Activated naive CD4-positive, alpha-beta T cell treated with Interleukin-2 at 50 U/mL for 16 hours (primary cell): ENCODE results near the gene ARMC3.
A peak's percentile ranks its signal among the peaks of the same experiment; 100 is the strongest.
"Not testable (repeated sequence)": the region's sequence is repeated elsewhere in the genome, so short reads cannot be mapped to it uniquely, and the experiment has no call there.

Experiments
- DNase-seq: peaks from one replicate; pipeline ENCODE4 v3.0.0-alpha.2; 2020

ARMC3 gene, protein sequence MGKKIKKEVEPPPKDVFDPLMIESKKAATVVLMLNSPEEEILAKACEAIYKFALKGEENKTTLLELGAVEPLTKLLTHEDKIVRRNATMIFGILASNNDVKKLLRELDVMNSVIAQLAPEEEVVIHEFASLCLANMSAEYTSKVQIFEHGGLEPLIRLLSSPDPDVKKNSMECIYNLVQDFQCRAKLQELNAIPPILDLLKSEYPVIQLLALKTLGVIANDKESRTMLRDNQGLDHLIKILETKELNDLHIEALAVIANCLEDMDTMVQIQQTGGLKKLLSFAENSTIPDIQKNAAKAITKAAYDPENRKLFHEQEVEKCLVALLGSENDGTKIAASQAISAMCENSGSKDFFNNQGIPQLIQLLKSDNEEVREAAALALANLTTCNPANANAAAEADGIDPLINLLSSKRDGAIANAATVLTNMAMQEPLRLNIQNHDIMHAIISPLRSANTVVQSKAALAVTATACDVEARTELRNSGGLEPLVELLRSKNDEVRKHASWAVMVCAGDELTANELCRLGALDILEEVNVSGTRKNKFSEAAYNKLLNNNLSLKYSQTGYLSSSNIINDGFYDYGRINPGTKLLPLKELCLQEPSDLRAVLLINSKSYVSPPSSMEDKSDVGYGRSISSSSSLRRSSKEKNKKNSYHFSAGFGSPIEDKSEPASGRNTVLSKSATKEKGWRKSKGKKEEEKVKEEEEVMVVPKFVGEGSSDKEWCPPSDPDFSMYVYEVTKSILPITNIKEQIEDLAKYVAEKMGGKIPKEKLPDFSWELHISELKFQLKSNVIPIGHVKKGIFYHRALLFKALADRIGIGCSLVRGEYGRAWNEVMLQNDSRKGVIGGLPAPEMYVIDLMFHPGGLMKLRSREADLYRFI

DNA sequence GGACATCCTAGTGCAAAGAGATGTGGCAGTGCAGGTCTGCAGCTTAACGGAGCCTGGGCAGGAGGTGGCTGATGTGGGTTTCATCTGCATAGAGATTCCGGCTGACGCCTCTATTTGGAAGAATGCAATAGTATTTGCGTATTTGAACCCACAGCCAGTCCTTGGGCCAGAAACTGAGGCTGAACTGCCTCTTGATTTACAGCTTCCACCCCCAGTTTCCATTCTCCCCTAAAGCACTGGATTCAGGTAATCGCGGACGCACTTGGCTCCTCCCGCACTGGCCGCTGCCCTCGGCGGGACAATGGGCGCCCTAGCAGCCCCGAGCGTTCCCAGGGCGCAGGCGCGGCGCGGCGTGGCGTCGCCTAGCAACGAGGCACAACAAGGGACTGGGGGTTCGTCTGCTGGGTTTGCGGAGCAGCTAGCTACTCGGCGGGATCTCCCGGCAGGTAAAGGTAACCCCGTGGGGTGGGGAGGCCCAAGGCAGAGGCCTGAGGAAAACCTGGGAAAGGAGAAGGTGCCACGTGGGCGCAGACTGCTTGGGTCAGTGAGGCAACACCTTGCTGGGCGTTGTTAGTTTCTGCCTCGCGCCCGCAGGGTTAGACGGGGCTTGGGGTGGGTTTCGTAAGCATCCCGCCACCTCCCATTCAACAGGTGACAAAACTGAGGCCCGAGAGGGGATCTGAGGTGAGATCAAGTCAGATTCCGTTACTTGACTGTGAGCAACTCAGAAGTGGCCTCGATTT is at the start of gene ARMC3:
TSS of gene ARMC3 (plus strand) at position 393 of the 743 bp plus-strand sequence. CDS start 3,944 bp downstream, outside the sequence.
- DNase-seq: peak; percentile 65

DNA sequence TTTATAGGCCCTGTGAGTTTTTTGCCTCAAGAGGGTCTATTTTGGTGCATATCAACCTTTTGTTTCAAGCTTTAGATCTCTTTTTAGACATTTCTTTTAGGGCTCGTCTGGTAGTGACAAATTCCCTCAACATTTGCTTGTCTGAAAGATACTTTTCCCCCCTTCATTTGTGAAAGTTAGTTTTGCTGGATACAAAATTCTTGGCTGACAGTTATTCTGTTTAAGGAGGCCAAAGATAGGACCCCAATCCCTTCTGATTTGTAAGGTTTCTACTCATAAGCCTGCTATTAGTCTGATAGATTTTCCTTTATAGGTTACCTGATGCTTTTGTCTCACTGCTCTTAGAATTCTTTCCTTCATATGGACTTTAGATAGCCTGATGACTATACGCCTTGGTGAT is 36.1 kb upstream of the ARMC3 start:
- no peak for DNase-seq

DNA sequence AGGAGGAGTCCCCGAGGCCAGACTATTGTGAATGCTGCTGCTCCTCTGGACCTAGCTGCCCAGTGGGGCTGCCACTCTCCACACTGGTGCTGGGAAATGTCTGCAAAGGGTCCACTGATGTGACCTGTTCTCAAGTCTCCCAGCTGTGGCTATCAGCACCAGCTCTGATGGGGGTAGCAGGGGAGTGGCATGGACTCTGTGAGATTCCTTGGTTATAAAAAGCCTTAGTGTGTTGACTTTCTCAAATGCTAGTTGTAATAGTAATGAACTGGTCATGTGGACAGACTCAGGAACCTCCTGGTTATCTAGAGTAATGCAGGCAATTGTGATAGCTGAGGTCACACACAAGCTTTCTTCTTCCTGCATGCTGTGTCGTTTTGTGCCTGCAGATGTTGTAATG is 34.1 kb upstream of the ARMC3 start:
- no peak for DNase-seq

DNA sequence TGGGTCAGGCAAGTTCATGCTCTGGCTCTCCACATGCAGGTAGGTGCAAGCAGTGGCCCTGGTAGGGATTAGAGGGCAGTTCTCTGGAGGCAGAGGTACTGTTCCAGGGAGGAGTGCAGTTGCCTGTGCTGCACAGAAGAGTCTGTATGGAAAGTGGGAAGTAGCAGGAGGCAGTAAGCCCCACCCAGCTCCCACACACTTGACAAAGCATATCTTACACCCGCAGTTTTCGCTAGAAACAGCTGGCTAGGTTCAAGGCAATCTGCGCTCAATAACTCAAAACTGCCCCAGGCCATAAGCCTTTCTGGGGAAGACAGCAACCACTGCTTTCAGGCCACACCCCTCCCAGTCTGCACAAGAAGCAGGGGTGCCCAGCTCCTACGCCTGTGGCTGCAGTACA is 33.1 kb upstream of the ARMC3 start:
- DNase-seq: no peak

DNA sequence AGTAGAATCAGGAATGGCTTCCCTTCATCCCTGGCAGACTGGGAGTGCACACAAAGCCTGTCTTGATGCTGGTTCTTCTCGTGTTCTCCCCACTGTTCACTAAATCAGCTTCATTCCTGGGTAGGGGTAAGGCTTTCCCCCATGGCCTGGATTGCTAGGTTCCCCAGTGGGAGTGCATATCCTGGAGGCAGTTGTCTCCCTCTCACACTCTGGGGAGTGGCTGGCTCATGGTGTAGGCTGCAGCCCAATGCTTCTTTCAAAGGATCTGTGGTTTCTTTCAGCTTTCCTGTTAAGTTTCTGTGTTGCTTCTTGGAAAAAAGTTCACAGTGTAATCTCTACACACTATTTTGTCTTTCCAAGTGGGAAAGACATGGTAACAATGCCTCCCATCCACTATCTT is 32.6 kb upstream of the ARMC3 start:
- DNase-seq: no peak

DNA sequence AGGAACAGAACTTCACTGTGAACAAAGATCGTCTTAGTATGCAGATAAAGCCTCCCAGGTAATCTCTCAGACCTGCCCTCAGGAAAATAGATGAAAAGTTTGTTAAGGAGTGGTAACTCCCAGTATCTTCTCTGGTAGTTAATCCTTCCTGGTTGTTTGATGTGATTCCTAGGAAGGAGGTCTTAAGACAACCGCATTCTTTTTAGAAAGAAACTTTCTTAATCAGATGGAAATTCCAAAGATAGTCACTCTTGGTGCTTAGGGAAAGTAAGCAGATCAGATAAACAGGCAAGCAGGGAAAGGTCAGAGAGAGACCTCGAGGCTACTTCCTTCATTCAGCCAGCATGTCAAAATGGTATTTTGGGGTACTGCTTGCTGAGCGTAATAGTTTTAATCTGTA is 30.5 kb upstream of the ARMC3 start:
- DNase-seq: no peak

DNA sequence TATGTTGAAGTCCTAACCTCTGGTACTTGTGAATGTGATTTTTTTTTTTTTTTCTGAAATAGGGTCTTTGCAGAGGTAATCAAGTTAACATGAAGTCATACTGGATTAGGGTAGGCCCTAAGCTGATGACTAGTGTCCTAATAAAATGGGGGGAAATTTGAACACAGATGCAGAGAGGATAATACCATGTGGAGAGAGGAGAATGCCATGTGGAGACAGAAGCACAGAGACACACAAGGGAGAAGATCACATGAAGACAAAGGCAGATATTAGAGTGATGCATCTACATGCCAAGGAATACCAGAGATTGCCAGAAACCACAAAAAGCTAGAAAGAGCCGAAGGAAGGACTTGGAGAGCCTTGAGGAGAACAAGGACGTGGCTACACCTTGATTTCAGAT is 28.5 kb upstream of the ARMC3 start:
- no peak for DNase-seq

DNA sequence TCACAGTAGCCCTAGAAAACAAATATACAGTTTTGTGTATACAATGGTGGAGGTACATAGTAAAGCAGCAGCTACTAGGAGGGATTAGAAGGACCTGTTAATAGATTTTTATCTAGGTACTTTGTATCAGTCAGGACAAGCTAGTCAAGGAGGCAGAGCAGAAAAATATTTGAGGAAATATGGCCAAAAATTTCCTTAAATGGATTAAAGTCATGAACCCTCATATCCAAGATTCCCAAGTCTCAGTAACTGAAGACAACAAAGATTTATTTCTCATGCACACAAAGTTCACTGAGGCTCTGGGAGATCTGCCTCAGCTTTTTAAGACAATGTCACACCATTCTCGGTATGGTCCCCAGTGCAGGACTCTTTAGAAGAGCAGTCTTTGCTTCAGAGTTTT is 28.1 kb upstream of the ARMC3 start:
- no peak for DNase-seq

DNA sequence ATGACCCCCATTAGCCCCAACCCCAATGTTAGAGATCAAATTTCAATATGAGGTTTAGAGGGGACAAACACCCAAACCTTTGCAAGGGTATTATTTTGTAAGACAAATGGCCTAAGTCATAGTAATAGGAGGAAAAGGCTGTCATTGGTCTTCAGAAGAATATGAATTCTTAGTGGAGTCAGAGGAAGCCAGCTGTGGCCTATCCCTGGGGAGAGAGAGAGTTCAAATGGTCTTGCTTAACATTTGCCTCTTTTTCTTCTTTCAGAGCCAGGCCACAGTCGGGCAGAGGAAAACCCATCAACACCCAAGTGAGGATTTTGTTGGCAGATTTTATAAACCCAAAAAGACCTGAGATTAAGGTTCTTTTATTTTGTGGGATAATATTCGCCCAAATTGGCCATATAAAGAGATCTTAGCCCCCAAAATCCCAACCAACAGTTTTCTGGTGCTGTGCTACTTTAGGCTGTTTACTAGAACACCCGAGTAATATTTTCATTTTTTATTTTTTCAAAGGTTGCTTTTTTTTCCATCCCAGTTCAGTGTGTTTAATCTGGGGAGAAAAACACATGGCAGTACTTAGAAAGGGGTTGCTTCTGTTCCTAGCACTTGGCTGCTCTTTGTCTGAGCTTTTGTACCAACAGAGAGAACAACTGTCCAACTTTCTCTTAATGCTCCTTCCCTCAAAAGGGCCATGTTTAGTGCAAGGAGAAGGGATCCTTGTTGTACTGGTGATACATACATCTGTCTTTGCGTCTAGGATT is 26.8 kb upstream of the ARMC3 start:
- no peak for DNase-seq

DNA sequence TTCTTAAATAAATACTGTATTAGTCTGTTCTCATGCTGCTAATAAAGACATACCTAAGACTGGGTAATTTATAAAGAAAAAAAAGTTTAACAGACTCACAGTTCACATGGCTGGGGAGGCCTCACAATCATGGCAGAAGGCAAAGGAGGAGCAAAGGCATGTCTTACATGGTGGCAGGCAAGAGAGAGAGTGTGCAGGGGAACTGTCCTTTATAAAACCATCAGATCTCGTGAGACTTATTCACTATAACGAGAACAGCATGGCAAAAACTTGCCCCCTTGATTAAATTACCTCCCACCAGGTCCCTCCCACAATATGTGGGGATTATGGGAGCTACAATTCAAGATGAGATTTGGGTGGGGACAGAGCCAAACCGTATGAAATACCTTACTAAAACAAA is 25.7 kb upstream of the ARMC3 start:
- not testable (repeated sequence) for DNase-seq

DNA sequence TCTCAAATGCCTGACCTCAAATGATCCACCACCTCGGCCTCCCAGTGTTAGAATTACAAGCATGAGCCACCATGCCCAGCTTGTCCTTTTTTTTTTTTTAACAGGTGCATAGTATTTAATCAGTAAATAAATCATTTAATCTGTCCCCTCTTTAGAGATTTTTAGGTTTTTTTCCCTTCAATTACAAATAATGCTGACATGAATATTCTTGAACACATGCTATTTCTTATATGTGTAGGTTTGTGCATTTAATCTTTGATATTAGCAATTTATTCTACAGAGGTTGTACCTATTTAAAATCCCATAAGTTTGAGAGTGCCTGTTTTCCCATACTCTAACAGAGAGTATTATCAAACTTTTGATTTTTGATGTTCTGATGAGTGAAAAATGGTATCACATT is 24.2 kb upstream of the ARMC3 start:
- no peak for DNase-seq

DNA sequence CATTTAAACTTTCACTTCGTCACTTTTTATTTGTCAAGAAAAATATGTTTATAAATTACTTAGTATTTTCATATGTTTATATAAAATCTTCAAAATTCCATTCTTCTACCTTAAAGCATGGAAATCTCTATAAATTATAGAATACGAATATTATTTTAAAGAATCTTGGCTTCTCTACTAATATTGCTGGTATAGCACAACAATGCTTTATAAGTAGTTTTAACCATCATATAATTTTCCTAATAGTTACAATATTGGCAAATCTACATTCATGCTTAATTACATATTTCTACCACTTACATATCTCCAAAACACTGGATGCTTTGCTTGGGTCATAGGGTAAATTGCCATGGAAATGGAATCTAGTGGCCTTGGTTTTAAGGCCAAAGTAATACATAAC is 21.1 kb upstream of the ARMC3 start:
- no peak for DNase-seq

DNA sequence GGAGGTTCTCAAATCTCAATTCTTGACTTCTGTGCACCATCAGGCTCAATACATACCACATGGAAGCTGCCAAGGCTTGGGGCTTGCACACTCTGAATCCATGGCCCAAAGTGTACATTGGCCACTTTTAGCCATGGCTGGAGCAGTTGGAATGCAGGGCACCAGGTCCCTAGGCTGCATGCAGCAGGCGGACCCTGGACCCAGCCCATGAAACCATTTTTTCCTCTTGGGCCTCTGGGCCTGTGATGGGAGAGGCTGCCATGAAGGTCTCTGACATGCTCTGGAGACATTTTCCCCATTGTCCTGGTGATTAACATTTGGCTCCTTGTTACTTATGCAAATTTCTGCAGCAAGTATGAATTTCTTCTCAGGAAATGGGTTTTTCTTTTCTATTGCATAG is 19.0 kb upstream of the ARMC3 start:
- DNase-seq: no peak

DNA sequence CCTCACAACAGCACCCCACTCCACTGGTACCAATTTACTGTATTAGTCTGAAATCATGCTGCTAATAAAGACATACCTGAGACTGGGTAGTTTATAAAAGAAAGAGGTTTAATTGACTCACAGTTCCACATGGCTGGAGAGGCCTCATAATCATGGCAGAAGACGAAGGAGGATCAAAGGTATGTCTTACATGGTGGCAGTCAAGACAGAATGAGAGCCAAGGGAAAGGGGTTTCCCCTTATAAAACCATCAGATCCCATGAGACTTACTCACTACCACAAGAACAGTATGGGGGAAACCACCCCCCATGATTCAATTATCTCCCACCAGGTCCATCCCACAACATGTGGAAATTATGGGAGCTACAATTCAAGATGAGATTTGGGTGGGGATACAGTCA is 18.2 kb upstream of the ARMC3 start:
- DNase-seq: not testable (repeated sequence)

DNA sequence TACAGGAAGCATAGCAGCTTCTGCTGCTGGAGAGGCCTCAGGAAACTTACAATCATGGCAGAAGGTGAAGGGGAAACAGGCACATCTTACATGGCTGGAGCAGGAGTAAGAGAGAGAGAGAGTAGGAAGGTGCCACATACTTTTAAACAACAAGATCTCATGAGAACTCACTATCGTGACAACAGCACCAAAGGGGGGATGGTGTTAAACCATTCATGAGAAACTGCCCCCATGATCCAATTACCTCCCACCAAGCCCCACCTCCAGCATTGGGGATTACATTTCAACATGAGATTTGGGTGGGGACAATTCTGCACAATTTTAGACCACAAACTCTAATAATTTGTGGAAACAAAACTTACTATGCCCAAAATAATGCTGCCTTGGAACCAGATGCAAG is 16.8 kb upstream of the ARMC3 start:
- no peak for DNase-seq

DNA sequence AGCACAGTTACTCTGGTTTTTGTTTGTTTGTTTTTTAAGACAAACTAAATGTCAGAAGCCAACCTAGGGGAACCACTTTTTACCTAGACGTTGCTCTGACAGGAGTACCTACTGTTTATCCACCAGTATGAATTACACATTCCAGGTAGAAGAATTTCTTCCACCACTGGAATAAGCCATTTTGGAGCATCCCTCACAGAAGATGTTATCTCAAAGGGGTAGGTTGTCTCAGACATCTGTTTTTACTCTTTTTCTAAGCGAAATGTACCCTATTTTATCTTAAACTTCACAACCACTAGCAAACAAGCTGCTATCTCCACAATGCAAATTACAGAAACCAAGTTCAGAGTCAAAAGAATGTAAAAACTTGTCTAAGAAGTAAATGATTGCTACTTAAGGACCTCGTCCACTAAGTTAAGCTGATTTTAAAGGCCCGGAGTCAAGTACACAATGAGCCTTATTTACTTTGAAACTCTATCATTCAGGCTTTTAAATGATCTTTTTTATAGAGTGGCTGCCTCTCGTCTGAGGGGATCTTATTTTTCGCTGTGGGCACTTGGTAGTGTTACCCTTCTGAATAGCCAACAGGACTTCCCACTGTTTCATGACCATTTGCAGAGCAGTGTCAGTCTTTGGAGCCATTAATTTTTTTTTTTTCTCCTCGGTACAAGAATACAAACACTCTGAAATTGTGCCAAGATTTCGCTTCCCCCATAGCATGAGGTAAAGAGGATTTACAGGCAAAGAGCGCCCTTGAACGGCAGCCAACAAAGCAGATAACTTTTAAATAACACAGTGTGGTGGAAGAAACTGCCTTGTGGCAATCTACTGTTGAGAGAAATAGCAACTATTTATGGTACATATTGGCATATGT is 15.7 kb upstream of the ARMC3 start:
- no peak for DNase-seq

DNA sequence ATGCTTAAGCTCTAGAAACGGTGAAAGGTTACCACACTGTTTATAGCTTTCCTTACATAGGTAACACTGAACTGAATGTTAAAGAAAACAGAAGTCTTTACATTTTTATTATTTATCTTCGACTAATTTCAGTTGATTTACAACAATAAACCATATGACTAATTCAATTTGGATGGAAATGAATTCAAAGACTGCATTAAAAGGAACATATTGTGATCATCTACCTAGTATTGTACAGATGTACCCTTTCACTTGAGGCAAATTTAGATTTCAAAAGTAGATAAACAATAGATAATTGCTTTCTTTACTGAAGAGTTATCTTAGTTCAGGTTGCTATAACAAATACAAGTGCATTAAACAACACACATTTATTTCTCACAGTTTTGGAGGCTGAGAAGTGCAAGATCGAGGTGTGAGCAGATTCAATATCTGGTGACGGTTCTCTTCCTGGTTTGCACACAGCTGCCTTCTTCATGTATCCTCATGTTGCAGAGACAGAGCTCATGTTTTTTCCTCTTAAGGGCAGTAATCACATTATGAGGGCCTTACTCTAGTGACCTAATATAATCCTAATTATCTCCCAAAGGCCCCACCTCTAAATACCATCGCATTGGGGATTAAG is 15.0 kb upstream of the ARMC3 start:
- no peak for DNase-seq

DNA sequence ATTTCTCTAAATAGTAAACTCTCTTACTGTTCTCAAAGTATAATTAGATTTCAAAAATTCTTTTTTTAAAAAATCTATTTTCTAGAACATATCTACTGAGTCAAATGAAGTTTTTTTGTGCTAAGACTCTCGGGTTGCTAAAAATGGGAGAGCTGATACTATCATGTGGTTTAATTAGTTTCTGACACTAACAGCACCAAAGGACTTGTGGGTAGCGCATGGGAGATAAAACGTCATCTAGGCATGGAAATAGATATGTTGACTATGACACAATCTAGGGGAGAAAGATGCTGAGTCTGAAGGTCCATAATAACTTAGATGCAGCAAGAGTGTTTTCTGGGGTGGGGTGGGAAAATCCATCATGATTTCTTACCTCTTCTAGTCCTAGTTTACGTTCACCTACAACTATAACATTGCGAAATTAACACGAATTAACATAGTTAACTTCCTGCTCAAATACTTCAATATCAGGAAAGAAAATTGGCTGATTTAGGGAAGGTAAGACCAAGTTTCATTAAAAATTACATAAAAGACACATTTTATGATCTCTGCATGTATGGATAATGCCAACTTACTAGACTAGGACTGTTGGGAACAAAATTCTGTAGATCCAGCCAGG is 14.3 kb upstream of the ARMC3 start:
- DNase-seq: no peak

DNA sequence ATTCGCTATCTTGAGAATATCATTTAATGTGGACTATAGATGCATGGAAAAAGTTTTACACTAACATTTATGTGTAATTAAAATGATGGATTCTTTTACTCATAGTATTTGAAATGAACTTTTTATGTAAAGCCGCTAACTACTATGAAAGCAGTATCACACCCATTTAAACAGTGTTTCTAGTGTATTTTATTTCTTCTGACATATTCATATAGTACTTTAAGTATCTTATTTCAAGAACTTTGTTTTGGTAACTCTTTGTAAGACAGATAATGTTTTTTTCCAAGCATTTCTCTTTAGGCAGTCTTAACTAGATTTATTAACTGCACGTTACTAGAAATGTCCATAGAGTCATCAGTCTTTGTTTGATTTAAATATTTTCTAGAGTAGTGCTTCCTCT is 12.5 kb upstream of the ARMC3 start:
- no peak for DNase-seq

DNA sequence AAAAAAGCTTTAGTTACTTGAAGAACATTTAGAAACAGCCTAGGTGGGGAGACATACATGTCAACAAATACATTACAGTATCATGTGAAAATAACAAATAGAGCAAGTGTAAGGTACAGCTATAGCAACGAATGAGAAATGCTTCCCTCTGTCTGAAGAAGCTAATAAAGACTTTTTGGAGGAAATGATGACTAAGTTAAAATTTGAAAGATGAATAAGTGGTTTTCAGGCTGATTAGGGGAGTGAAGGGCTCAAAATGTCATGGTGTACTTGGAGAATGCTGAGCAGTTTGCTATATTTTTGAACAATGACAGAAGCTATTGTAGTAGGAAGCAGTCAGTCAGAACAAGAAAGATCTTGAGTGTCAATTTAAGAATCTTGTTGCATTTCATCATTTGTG is 2.8 kb upstream of the ARMC3 start:
- DNase-seq: no peak

DNA sequence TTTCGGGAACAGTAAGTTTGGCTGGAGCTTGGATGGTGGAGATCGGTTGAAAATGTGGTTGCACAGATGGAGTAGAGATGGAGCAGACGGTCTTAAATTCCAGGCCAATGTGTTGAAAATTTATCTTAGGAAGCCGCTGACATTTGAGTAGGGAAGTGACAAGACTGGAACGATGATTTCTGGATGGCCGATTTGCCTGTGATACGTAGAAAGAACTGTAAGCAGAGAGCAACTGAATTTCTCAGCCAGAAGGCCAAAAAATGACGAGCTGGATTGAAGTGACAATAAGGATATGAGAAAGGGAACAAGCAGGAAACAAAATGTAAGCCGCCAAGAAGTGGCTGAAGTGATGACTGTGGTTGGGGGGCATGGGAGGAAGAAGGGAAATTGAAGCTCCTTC is 687 bp upstream of the ARMC3 start:
- no peak for DNase-seq
